RCC 7860 (cell line): ENCODE data around the gene SLC44A2.

Experiments used
- DNase-seq: peaks from one replicate; pipeline ENCODE4 v3.0.0-alpha.2; 2015; ENCODE audit warnings: low spot score
- FAIRE-seq: peaks from 2 replicates; lab custom pipeline; 2012; peaks lifted over from hg19 to GRCh38; lab: Jason Lieb, UNC

SLC44A2 gene

DNA sequence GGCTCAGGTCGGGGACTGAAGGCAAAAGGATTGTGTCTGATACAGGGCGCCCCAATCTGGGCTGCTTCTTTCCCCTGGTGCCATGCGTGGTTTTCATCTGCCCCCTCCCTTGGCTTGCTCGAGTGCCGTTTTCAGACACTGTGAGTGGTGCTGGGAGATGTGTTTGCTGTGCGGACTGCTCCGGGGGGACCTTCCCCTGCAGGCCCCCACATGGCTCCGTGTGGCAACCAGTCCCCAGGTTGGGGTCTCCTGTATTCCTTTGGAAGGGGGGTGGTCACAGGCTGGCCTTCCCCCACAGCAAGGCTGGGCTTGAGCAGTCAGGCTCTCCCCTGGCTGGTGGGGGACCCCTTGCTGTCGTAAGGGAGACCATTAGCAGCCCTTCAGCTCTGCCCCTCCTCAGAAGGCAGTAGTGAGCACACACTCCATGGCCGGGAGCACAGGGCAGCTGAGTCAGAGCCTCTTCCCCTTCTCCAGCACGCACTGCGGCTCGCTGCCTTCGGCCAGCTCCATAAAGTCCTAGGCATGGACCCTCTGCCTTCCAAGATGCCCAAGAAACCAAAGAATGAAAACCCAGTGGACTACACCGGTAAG, 55.3 kb downstream of the SLC44A2 start:
- no peak for DNase-seq
- FAIRE-seq, result no peak

DNA sequence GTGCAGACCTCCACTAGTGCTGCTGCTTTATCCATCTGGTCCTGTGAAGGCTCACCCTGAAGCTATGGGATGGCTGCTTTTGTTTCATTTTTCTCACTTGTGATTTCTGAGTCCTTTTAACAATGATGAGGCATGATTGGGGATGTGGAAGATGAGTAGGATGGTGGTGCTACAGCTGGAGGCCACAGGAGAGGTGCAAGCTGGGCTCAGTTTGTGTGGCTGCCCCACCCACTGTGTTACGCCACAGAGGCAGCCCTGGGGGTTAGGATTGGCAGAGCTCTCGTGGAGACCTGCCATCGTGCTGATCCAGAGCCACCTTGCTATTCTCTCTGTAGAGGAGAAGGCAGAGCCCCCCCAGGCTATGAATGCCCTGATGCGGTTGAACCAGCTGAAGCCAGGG, 56.3 kb downstream of the SLC44A2 start:
- no peak for FAIRE-seq
- no peak for DNase-seq

- FAIRE-seq (no peak), DNase-seq (no peak)
Observed at GRCh38 chr19:10682397-10683063, 57.2 kb downstream of the SLC44A2 start.

GRCh38 chr19:10683064-10683426, 57.7 kb downstream of the SLC44A2 start:
- no peak for FAIRE-seq

DNA sequence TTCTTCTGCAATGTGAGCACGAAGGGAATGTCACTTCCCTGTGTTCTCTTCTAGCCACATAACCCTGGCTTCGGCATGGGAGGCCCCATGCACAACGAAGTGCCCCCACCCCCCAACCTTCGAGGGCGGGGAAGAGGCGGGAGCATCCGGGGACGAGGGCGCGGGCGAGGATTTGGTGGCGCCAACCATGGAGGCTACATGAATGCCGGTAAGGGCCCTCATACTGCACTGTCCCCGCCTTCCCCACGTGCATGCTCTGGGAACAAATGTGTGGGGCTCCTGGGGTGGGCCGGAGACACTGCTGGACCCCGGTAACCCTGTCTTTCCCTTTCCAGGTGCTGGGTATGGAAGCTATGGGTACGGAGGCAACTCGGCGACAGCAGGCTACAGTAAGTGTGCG, 58.2 kb downstream of the SLC44A2 start:
- FAIRE-seq, result no peak

More at GRCh38 chr19:10683064-10683426, 57.7 kb downstream of the SLC44A2 start:
- DNase-seq, result no peak

GRCh38 chr19:10685210-10685609, 59.9 kb downstream of the SLC44A2 start:
- DNase-seq (no peak), FAIRE-seq (no peak)

More for the DNA sequence above, 58.2 kb downstream of the SLC44A2 start:
- DNase-seq, result no peak

- FAIRE-seq (no peak), DNase-seq (no peak)
Observed at GRCh38 chr19:10686193-10686592, 60.8 kb downstream of the SLC44A2 start.

GRCh38 chr19:10686661-10687517, 61.5 kb downstream of the SLC44A2 start:
- FAIRE-seq, result no peak
- no peak for DNase-seq

- FAIRE-seq (no peak), DNase-seq (no peak)
Observed at GRCh38 chr19:10687518-10688288, 62.4 kb downstream of the SLC44A2 start.

DNA sequence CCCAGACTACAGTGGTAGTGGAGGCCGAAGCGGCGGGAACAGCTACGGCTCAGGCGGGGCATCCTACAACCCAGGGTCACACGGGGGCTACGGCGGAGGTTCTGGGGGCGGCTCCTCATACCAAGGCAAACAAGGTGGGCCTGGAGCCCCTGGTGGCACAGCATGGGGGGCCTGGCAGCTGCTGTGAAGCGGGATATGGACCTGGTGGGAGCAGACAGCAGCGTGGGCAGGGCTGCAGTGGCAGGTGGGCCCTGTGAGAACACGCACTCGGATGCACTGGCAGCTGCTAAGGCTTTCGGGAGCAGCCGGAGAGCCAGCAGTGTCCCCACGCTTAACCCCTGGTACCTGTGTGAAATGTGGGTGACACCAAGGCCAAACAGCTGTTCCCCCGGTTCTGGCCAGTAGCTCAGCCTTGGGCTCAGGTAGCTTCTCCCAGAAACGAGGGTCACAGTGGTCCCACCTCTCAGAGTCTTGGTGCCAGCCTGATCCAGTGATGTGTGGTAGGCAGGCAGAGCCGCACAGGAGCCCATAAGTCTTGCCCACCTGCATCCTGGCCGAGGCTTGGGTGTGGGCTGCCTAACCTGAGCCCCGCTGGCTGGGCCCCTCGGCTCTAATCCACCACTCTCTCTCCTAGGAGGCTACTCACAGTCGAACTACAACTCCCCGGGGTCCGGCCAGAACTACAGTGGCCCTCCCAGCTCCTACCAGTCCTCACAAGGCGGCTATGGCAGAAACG, 63.4 kb downstream of the SLC44A2 start:
- DNase-seq (no peak), FAIRE-seq (no peak)

DNA sequence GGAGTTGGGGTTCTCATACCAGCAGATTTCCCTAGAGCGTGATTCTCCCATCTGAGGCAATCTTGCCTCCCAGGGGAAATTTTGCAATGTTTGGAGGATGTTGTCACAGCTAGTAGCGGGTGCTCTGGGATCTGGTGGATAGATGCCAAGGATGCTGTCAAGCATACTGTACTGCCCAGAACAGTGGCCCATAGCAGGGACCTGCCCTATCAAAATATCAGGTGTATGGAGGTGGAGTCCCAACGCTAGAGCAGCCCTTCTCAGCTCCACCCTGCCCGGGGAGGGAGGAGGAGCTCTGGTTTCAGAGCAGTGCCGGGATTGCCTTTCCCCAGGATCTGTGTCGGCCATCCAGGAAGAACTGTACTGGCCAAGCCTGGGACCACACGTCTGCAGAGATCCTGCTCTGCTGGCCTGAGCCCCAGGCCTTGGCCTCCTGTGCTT, 65.0 kb downstream of the SLC44A2 start:
- no peak for FAIRE-seq

DNA sequence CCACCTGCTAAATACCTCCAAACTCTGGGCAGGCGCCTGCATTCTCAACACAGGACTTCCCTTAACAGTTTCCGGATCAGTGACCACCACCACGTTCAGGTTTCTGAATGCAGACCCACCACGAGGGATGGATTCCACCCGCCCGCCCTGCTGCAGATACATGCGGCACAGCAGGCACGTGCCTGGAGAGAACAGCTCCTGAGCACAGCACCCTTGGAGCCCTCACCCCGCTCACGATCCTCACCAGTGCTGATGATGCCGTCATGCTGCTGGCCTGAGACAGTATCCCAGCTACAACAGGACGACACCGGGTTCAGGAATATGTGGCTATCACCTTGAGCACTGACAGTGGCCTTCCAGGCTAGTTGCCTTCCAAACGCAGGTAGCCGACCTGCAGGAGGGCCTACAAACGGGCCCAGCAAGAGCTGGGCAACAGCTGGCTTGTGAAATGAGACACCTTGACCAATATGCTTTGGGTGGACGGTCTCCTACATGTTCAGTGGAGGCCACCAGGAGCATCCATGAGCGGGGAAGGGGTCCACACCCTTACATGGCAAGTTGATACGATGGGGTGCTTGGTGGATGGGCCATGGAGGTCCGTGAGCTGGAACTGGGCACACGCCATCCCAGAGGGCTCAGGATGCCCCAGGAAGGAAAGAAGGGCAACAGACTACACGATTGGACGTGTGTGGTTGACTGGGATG, 66.0 kb downstream of the SLC44A2 start:
- no peak for FAIRE-seq

More for the DNA sequence above, 65.0 kb downstream of the SLC44A2 start:
- no peak for DNase-seq

DNA sequence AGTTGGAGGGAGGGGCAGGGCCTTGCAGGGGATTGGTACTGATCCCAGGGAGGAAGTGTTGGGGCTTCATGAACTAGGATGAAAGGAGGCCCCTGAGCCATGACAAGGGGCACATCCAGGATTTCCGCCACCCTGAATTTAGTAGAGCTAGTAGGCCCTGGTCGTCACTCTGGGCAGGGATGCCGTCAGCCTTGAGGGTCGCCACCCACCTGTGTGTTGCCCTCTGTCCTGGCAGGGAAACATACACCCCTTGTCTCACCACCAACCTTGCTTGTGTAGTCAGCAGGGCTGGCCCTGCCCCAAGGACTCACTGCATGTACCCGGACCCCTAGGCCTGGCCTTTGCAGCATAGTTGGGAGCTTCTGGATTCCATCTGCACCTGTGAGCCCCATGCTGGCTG, 66.5 kb downstream of the SLC44A2 start:
- FAIRE-seq, result no peak

More for the DNA sequence above, 66.0 kb downstream of the SLC44A2 start:
- no peak for DNase-seq

GRCh38 chr19:10692673-10693264, 67.4 kb downstream of the SLC44A2 start:
- no peak for DNase-seq
- no peak for FAIRE-seq

More for the DNA sequence above, 66.5 kb downstream of the SLC44A2 start:
- no peak for DNase-seq
